ENCODE data around the gene C1orf232.

GRCh38 chr1:26142159-26142558 is 26.6 kb downstream of the C1orf232 start:
- no peak for TF ChIP-seq ZNF274 (IDR thresholded peaks at IDR 0.05; ENCODE audit: low read depth, low read length)
- no peak for TF ChIP-seq YY1 (IDR thresholded peaks at IDR 0.05; ENCODE audit: insufficient read depth, insufficient read length)
